NCI-H1092 treated with DMSO at 0.1 percent for 48 hours (cell line): Measurements from ENCODE around the gene EHBP1.

ENCODE experiments used
- DNase-seq: peaks from one replicate; lab custom pipeline; 2025; lab: John Stamatoyannopoulos, UW

The EHBP1 gene

DNA sequence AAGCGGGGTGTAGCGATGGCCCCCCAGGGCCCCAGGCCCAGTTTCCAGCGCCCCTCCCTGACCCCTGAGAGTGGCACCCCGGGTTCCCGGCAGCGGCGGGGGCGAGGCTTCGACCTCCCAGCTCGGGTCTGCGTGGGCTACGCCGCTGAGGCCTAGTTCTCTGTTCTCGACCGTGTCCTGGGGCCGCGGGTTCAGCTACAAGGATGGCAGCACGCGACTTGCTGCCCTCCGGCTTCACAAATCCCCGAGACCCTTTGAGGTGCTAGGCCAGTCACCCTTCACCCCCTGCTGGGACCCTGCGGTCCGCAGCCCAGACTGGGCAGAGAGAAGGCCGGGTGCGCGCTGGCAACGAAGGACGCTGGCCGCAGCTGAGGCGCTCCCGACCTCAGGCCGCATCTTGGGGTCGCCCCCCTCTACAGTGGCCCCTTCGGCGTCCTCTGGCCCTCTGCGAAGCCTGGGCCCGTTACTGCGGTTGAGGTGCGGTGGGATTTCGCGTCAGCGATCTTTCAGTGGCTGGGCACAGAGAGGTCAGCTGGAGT is 346.4 kb downstream of the EHBP1 start:
- no peak for DNase-seq

- DNase-seq = no peak
Observed at GRCh38 chr2:63052411-63053080, 347.0 kb downstream of the EHBP1 start.

DNA sequence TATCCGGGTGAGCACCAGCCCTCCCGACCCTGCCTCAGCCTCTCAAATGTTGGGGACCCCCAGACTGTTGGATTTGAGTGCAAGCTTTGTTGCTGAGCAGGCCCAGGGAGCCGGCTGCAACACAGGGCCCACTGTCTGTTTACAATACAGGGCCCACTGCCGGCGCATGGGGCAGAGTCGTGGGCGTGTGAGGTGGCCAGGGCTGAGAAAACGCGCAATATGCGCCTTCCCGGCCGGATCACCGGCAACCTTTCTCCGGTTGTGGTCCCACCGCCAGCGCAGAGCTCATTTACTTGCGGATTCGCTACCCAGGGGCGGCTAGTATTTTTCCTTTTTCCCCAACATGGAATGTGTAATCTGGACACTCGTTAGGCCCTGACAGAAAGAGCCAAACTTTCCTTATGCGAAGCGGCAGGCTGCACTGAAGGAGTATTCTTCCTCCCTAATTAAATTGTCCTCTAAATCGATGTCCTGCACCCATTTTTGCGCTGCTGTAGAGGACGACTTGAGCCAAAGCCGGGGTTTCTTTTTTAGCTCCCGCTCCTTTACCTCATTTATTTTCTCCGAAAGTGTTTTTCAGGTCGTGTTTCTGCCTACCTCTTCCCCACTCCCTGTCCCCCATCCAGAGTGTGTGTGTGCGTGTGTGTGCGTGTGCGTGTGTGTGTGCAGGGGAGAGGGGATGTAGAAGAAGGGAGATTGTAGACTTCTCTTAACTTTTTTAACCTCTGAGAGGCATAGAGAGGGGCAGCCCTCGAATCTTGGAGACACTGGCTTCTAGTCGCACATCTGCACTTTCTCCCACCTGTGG is 347.8 kb downstream of the EHBP1 start:
- no peak for DNase-seq

- no peak for DNase-seq
Observed at GRCh38 chr2:63053889-63054602, 348.5 kb downstream of the EHBP1 start.

GRCh38 chr2:63054841-63055225 is 349.3 kb downstream of the EHBP1 start:
- DNase-seq = no peak

- no peak for DNase-seq
Observed at GRCh38 chr2:63055226-63056106, 350.0 kb downstream of the EHBP1 start.

GRCh38 chr2:63056107-63057050 is 350.9 kb downstream of the EHBP1 start:
- DNase-seq = no peak

DNA sequence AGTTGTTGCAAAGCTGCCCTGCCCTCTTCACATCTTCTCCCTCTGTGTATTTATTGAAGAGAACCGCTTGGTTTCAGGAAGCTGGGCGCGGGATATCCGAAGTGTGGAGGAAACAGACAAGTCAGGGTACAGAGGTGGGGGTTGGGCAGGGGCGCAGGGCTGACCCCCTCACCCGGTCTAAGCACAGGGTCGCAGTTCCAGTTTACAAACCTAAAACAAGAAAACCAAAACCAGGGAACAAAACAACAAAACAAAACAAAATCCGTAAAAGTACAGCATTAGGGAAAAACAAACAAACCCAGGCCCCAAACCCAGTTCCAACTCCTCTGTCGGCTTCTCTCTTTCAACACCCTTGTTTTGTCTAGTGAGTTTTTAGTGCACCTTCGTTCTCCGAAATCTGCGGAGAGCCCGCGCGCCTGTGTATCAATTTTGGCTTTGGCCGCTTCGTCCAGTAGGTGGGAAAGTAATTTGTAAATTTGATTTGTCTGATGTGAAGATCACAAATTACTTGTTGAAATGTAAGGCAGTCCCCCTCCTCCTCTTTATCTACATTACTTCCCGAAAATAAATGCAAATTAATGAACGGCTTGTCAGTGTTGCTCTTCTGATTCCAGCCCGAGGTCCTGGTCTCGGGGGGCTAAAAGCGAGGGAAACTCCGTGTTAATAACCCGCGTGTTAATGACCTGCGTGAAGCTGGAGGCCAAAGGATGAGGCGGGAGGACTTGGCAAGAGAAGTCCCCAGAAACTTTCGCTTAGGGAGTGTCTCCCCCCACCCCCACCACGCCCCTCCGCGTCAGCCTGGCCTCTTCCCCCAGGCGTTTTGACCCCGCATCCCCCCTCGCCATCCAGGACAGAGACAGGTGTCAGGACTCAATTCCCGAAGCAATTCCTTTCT is 352.0 kb downstream of the EHBP1 start:
- DNase-seq = no peak

DNA sequence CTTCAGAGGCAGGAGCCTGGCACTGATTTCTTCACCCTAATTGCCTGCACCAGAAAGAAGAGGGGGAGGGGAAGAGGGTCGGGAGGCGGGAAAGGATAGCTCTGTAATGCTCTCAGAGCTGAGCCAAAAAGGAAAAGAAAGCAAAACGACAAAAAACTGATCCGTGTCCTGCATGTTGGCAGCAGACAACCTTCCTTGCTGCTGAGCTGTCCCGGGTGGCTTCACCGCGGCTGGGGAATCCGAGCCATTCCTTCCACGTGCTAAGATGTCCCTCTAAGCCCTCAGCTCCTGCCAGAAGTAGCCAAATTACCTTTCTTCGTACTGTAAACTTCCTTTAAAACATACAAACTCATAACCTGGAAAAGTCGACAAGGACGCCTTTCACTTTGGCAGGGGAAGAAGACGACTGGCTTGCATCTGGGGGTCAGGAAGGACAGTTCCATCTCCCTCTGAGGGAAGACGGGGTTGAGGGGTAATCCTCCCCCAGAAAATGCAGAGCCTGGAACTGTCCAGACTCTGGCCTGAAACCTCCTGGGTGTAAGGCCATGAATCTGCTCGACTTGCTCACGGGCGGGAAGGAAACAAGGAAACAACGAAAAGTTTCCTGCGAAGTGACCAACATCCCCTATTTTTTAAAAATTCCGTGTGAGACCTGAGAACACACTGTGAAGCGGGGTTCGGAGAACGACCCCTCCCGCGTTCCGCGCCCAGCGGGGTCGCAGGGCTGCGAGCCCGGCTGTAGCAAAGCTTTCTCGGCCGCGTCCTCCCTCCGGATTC is 352.8 kb downstream of the EHBP1 start:
- no peak for DNase-seq

DNA sequence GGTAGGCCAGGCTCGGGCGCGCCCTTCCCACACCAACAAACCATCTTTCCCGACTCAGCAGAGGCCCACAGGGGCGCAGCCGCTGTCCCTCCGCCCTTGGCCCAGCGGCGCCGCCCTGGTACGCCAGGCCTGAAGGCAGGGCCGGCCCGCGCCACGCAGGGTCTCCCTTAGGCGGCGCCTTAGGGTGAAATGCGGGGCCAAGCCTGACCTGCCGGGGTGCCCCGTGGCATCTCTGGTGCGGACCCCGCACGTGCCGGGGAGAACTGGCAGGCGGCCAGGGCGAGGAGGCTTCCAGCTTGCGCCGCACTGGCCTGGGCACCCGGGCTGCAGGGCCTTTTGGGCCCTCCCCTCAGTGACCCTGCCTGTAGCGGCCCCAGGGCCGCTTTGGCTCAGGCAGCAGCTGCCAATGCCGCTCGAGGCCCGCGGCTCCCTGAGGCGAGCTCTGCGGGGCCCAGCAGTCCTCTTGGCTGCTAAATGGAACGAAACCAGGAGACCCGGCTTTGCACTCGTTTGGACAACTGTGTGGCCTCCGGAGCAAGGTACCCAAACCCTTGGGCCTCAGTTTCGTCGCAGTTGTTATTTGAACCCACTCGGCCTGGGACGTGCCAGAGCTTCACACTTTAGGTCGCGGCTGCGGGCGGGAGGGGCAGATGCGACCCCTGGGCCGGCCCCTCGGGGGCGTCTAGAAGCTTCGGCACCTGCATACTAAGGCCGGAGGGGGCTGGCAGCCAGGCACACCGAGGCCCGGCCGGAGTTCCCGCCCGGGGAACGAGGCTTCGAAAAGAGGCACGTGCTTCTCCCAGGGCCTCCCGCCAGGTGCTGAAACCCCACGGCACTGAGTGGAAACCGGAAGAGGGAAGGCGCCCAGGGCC is 353.6 kb downstream of the EHBP1 start:
- no peak for DNase-seq

- no peak for DNase-seq
Observed at GRCh38 chr2:63059793-63060471, 354.4 kb downstream of the EHBP1 start.

DNA sequence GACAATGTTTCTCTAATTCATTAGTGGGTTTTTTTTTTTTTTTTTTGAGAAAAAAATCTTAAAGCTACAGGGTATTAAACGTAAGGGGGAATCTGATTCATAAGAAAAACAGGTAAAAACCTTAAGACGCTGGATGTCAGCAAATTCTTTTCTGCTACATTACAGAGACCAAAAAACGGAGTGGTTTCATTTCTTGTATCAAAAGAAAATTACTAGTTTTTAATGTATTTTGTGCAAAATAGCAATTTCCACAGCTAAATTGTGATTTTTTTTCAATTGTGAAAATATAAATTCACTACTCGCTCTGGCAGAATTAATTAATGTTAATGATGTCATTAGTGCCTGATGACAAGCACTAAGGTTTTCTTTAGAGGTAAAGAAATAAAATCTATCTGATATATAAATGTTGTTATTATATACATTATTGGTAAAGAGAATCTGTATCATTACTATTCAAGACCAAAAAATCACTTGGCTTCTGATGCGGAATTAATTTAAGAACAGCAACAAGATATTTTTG is 355.0 kb downstream of the EHBP1 start:
- no peak for DNase-seq

- no peak for DNase-seq
Observed at GRCh38 chr2:63064197-63064596, 358.7 kb downstream of the EHBP1 start.

DNA sequence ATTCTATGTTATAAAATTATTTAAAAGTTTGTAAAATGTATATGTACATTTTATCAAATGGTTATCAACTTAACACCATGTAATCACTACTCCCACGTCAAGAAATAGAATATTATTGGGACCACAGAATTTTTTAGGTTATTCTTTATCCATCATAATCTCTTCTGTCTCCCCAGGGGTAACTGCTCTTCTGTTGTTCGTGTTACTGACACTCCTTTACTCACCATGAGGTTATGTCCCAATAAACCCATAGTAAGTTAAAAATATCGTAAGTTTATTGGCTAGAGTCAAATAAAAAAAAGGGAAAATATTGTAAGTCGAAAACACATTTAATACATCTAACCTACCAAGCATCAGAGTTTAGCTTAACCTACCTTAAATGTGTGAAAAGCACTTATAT is 359.1 kb downstream of the EHBP1 start:
- no peak for DNase-seq

GRCh38 chr2:63066265-63066664 is 360.8 kb downstream of the EHBP1 start:
- no peak for DNase-seq

DNA sequence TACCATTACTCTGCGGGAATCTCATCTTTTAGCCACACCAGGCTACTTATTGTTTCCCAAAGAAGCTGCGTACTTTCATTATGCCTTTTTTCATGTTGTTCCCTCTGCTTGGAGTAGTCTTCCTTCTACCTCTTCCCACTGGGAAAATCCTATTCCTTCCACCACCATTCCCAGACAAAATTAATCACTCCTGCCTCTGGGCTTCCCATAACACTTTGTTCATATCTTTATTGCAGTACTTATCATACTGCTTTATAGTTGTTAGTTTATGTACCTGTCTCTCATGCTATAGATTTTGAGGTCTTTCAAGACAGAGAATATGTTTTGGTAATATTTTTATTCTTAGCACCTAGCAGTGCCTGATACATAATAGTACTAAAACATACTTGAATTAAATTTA is 361.3 kb downstream of the EHBP1 start:
- DNase-seq = no peak

GRCh38 chr2:63071664-63072063 is 366.2 kb downstream of the EHBP1 start:
- no peak for DNase-seq
